DMS79 (cell line): ENCODE results near the gene ACSS1.

Experiments used
- DNase-seq: peaks from one replicate; lab custom pipeline; 2025; lab: John Stamatoyannopoulos, UW

The ACSS1 gene

GRCh38 chr20:25078662-25079061 lies 20.7 kb upstream of the ACSS1 start:
- DNase-seq = no peak

DNA sequence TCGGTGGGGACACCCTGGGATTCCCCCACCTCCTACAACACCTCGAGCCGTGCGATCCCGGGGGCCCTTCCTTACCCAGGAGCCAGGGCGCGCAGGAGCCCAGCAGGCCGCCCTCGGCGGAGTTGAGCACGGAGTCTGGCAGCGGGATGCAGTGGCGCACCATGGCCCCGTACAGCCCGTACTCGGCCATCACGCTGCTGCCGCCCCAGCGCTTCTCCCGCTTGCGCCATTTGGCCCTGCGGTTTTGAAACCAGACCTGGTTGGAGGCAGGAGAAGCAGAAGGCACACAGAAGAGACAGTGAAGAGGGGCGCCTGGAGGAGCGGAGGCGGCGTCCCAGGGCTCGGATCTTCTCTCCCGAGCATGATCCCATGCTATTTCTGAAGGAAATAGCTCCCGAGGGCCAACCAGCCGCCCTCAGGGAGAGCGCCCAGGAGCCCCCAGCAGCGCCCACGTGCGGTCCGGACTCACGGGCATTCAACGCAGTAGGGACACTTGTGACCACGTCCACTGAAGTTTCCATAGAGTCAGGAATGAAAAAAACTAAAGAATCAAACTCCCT lies 19.8 kb upstream of the ACSS1 start:
- peak; percentile 13 for DNase-seq

GRCh38 chr20:25076731-25077609 lies 19.0 kb upstream of the ACSS1 start:
- DNase-seq = peak; percentile 56

GRCh38 chr20:25076201-25076600 lies 18.3 kb upstream of the ACSS1 start:
- no peak for DNase-seq

- no peak for DNase-seq
Observed at GRCh38 chr20:25073544-25073943, 15.6 kb upstream of the ACSS1 start.

DNA sequence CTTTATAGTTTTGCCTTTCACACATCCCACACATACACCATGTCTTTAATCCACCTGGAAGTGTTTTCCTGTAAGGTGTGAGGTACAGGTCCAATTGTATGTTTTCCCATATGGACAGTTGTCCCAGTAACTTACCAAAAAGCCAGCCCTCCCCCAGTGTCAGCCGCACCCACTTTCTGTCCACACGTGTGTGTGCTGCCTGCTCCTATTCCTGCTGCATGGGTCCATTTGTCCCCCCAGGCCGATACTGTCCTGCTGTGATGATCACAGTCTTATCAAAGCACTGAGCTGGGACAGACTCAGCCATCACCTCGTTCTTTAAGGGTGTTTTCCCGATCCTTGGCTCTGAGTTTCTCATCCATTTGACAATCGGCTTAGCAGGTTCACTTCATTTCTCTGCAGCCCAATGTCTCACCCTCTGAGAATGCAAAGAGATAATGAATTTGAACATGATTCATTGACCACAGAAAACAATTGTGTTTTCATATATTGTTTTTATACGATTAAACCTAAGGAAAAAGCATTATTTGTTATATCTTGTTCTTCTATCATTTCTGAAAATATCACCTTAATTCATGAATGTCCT lies 14.4 kb upstream of the ACSS1 start:
- DNase-seq = no peak

DNA sequence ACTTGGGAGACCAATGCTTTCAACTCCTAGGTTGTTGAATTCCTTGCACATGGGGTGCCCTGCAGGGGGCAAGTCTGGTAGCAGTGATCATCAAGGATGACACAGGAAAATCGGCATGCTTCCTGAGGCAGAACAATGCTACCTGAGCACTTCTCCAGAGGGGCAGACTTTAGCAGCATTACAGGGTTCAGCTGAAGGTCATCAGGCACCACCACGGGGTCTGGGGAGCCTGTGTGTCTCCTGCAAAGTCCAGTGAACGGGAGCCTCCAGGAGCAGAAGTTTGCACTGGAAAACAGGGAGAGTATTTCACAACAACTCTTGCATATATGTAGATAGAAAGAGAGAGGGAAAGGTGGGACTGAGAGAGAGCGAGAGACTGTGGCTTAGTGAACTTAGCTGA lies 13.8 kb upstream of the ACSS1 start:
- DNase-seq = no peak

- no peak for DNase-seq
Observed at GRCh38 chr20:25070821-25071473, 13.0 kb upstream of the ACSS1 start.

DNA sequence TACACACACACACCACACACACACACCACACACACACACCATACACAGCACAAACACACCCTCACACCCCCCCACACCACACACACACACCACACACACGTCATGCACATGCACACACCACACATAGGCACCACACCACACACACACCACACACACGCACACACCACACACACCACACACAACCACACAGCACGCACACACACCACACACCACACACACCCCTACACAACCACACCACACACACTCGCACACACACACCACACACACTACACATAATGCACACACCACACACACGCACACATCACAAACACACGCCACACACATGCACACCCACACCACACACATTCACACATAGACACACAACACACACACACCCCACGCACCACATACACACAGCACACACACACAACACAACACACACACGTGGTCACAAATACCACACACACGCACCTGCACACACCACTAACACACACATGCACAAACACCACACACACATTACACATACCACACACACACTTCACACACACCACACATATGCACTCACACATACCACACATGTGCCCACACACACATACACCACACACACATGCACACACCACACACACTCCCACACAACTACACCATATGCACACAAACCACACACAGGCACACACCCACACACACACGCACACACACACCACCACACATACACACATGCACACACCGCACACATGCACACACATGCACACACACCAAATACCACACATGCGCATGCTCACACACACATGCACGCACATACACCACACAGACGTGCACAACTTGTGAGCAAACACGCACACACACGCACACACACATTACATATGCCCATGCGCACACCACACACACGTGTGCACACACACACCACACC lies 9.4 kb upstream of the ACSS1 start:
- DNase-seq = no peak

DNA sequence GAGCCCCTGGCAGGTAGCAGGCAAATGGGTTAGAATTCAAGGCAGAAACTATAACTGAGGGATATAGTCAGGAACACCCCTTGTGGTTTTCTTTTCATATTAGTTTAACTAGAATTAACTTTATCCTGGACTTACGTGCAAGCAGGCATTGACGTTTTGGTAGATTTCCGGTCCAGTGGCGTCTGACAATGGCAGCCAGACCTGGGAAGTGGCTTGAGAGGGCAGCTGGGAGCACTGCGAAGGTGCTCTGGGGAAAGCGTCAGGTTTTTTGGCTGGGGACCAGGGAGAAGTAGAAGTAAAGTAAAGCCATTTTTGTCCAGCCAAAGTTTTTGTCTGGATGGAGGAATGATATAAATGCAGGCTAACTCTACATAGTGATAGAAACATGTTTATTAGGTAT lies 8.4 kb upstream of the ACSS1 start:
- peak; percentile 63 for DNase-seq

GRCh38 chr20:25065625-25066338 lies 7.8 kb upstream of the ACSS1 start:
- DNase-seq = peak; percentile 22

GRCh38 chr20:25065072-25065624 lies 7.2 kb upstream of the ACSS1 start:
- no peak for DNase-seq

DNA sequence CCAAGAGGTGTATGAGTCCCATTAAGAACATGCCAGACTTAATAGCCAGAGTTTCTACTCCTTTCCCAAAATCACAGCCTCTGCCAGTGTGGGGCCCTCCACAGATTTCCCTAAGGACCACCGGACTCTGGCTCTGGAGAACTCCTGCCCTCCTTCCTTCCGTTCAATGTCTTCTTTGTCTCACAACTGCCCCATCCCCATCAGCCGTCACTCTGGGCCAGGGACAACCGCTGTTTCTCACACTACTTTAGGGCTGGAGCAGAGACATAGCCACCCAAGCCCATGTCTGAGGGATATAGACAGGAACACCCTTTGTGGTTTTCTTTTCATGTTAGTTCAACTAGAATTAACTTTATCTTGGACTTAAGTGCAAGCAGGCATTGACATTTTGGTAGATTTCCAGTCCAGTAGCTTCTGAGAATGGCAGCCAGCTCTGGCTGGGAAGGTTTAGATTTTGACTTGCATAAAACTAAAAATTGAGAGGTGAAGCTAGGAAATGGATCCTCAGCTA lies 6.7 kb upstream of the ACSS1 start:
- DNase-seq = no peak

DNA sequence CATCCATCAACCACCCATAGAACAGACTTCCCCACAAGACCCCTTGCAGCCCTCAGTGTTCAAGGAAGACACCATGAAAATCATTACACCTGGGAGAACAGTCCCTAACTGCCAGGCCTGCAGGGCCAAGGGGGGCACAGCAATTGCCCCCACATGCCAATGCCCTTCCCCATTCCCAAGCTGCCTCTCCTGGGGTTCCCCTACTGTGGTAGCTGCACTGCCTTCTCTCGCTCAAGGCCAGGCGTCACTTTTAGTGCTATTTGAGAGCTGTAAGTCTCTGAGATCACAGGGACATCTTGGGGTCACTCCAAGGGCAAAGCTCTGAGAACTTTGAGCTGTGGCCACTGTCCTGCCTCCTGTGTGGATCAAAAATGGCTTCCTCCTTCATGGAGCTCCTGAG lies 6.0 kb upstream of the ACSS1 start:
- no peak for DNase-seq

- no peak for DNase-seq
Observed at GRCh38 chr20:25063546-25063945, 5.6 kb upstream of the ACSS1 start.

GRCh38 chr20:25062841-25063240 lies 4.9 kb upstream of the ACSS1 start:
- no peak for DNase-seq

DNA sequence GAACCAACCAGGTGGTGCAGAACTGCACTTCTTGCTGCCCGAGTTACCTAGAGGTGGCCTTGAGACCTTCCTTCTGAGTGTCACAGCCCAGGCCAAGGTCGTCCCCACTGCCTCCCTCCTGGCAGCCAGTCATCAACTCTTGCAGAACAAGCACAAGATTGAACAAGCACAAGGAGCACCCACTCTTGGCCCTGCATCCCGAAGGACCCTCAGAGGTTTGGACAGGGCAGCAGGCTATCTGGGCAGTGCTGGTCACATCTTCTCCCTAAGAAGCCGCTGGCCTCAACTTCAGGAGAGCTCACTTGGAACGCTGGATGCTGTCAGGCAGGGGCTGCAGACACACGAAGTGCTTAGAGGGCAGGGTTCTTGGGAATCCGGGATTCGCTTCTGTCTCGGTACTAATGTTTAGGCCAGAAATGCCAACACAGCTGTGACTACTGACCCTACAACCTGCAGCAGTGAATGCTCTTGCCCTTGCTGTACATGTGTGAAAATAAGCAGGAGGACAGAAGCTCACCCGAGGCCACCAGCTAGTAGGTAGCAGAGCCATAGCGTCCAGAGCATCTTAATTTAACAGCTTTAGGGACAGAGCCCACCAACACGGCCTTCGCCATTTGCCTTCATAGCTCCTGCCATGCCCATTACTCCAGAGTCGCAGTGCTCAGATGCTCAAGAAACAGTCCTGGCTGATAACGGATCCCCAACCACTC lies 4.0 kb upstream of the ACSS1 start:
- DNase-seq = no peak

GRCh38 chr20:25061103-25061799 lies 3.3 kb upstream of the ACSS1 start:
- no peak for DNase-seq

GRCh38 chr20:25059866-25060465 lies 2.0 kb upstream of the ACSS1 start:
- no peak for DNase-seq
